Adrenal gland (tissue), 19 donors: ENCODE measurements around the gene ZNF169. TPM values are rescaled to one million over a fixed set of nuclear protein-coding genes. Genes with fewer than 3 reads are reported as not detected.
A peak's percentile ranks its signal among the peaks of the same experiment; 100 is the strongest.

Experiments used
- DNase-seq, 7 donors: peaks; one replicate each; pipeline ENCODE4 v3.0.0-alpha.2; 2019 to 2020
- H3K27ac ChIP-seq, 5 donors: fragments of 200-600 bp; sonication (generic) in 4 of 5; 1 replicate in 3 of 5; 2 replicates in 2 of 5; pipeline versions ENCODE4 v1.5.1 to v1.8.0; 2016 to 2020; ENCODE audit warnings: mild to moderate bottlenecking in 1 of 5
- H3K27me3 ChIP-seq: fragments of 200-600 bp; 2 replicates; pipeline ENCODE4 v1.8.0; 2021
- H3K36me3 ChIP-seq, 2 donors: fragments of 200-600 bp; replicated peaks in 1 of 2; 1 replicate in 1 of 2; 2 replicates in 1 of 2; pipeline versions ENCODE4 v1.5.1 to v1.8.0; 2018 to 2022
- H3K4me1 ChIP-seq, 2 donors: fragments of 200-600 bp; replicated peaks in 1 of 2; 1 replicate in 1 of 2; 2 replicates in 1 of 2; pipeline versions ENCODE4 v1.5.1 to v1.8.0; 2018 to 2021
- H3K4me3 ChIP-seq, 4 donors: fragments of 200-600 bp; sonication (generic) in 3 of 4; one replicate each; pipeline ENCODE4 v1.5.1; 2016 to 2018
- H3K9me3 ChIP-seq, 3 donors: fragments of 200-600 bp; sonication (generic) in 1 of 3; replicated peaks in 1 of 3; 1 replicate in 2 of 3; 2 replicates in 1 of 3; pipeline versions ENCODE4 v1.5.1 to v1.8.0; 2016 to 2021
- CTCF ChIP-seq, 6 experiments: fragments of 450-650 bp in 4 of 6; fragments of 200-600 bp in 2 of 6; sonication (generic) in 1 of 6; IDR thresholded peaks; 1 replicate in 5 of 6; 2 replicates in 1 of 6; pipeline versions ENCODE4 v1.5.1 to v1.8.0; 2016 to 2021; ENCODE audit warnings: antibody characterized with exemption in 6 of 6, mild to moderate bottlenecking in 2 of 6, moderate library complexity in 1 of 6
- POLR2A ChIP-seq, 2 donors: fragments of 450-650 bp; IDR thresholded peaks; one replicate each; pipeline ENCODE4 v1.6.1; 2017; ENCODE audit warnings: antibody characterized with exemption in 2 of 2, mild to moderate bottlenecking in 2 of 2, moderate library complexity in 1 of 2
- WGBS, 4 donors: extraction: QIAGEN DNeasy Blood & Tissue Kit in 2 of 4; methylation state at CpG; one replicate each; pipeline versions ENCODE4 v1.1.5 to v1.1.7; 2013 to 2017; 5-methylcytosine and 5-hydroxymethylcytosine counted together
- intact Hi-C, 2 donors: fragments of 100-400 bp; cut with DNase I; formaldehyde crosslinking; loops; one replicate each; pipeline versions ENCODE4 v1.14.1 to v1.15.0; 2022 to 2023
- long read RNA-seq, 10 donors: library from polyadenylated mRNA in 3 of 10; unstranded in 2 of 10; stranded (forward) in 1 of 10; transcript quantifications; one replicate each; pipeline ENCODE4 v2.0.0 and lab custom pipeline, GENCODE V29; 2021 to 2026
- polyA plus RNA-seq, 3 donors: library from polyadenylated mRNA; stranded (reverse); fragments of 200-250 nt in 2 of 3; fragments of 350-450 nt in 1 of 3; fragmentation: Illumina TruSeq in 1 of 3; extraction: RNeasy Lipid Tissue Mini Kit (QIAGEN cat#74804) in 1 of 3; gene quantifications; one replicate each; pipeline ENCODE4 v1.2.3, GENCODE V29; 2013 to 2014
- total RNA-seq, 9 donors: library from RNA; depleted of rRNA in 4 of 9; stranded (reverse); fragments of >200 nt in 4 of 9; fragments of 120-200 nt in 1 of 9; fragmentation: NEBNext Ultra II Directional in 1 of 9; extraction: Animal tissue kit (Norgen Biotek cat#: 25700) in 1 of 9; gene quantifications; one replicate each; pipeline versions ENCODE4 v1.1.0 to v1.2.4, GENCODE V29; 2013 to 2023
- donor health status: healthy with polysubstance abuse.
- donor health status: Bipolar disorder and iron deficiency.
- donor health status: DM: yes; HTN: yes; CAD: no.
- donor health status: DM: no; HTN: no; CAD: no.
- donor health status: DM: no; HTN: no; CAD: no.
- donor health status: DM: yes; HTN: yes; CAD: no.

Gene ZNF169
- total RNA-seq (10 to 100 TPM in 3 of 9 donors, 1 to 10 TPM in 6; 1.2 to 34.9 (median 5.7) TPM), polyA plus RNA-seq (1 to 10 TPM; 1.2 to 2.6 (median 2.4) TPM)
- long read RNA-seq, donor 1: 0 reads
- long read RNA-seq, donor 2: 0 reads
- long read RNA-seq, donor 3: 0 reads
- long read RNA-seq, donor 4: 0 reads
- long read RNA-seq, donor 5, partial matches to known transcripts: 1 of 2 reads
- long read RNA-seq, donor 5, other reads (novel, unspliced or antisense): 0 of 2 reads
- long read RNA-seq, donor 6, partial matches to known transcripts: 1 of 2 reads
- long read RNA-seq, donor 6, other reads (novel, unspliced or antisense): 1 of 2 reads
- long read RNA-seq, donor 7: 0 reads
- long read RNA-seq, donor 8: 0 reads
- long read RNA-seq, donor 9: 0 reads
- long read RNA-seq, donor 10, partial matches to known transcripts: 0 of 1 reads
- long read RNA-seq, donor 10, other reads (novel, unspliced or antisense): 0 of 1 reads

GRCh38 chr9:94259077-94259862, at the start of gene ZNF169:
TSS of gene ZNF169 (plus strand) at chr9:94259298. CDS start at chr9:94278813, 19,515 bp downstream.
- no peaks in the 10 kb centered on the region for H3K36me3 ChIP-seq
- H3K9me3 ChIP-seq: no peaks in the 10 kb centered on the region
- DNase-seq: peak; percentile 90 to 96 (median 93)
- peaks cover 3 to 6% of the 10 kb centered on the region in 2 donors for H3K4me1 ChIP-seq
- H3K27me3 ChIP-seq: no peaks in the 10 kb centered on the region
- H3K27ac ChIP-seq: peak within 1 kb of the TSS in 3 of 5 donors; percentile 28 to 79 (median 29)
- WGBS, 4 donors: 1 to 6% (median 2%) methylated on average over 24 to 50 of the region's 50 CpGs
- H3K4me3 ChIP-seq: peak within 1 kb of the TSS; percentile 57 to 96 (median 91)
- TF ChIP-seq POLR2A (IDR thresholded peaks at IDR 0.05) (peak in 1 of 2 donors; percentile 59), CTCF (IDR thresholded peaks at IDR 0.05) (no peak)
- intact Hi-C loops: no loop called here

GRCh38 chr9:94210616-94211603, 48.2 kb upstream of the ZNF169 start:
- Histone ChIP-seq H3K36me3 (no peaks in the 10 kb centered on the region), H3K27ac (no peak overlapping the region), H3K9me3 (no peaks in the 10 kb centered on the region), H3K27me3 (no peaks in the 10 kb centered on the region), H3K4me3 (no peak overlapping the region), H3K4me1 (no peaks in the 10 kb centered on the region)
- intact Hi-C loops: loop anchor here (5.0 to 10.0 kb wide), 4 partner anchors 144 to 526 kb away; no protein-coding TSS in a partner anchor
- WGBS, 4 donors: 72 to 81% (median 79%) methylated on average over 5 of the region's 5 CpGs
- TF ChIP-seq CTCF (IDR thresholded peaks at IDR 0.05) (no peak), POLR2A (IDR thresholded peaks at IDR 0.05) (no peak)
- no peak for DNase-seq

GRCh38 chr9:94212091-94212490, 47.0 kb upstream of the ZNF169 start:
- no peak overlapping the region for H3K27ac ChIP-seq
- no peak for DNase-seq
- no peaks in the 10 kb centered on the region for H3K27me3 ChIP-seq
- H3K4me1 ChIP-seq: no peaks in the 10 kb centered on the region
- 86 to 100% (median 92%) methylated on average over 1 of the region's 1 CpG for WGBS, 4 donors
- H3K9me3 ChIP-seq: no peaks in the 10 kb centered on the region
- TF ChIP-seq POLR2A (IDR thresholded peaks at IDR 0.05): no peak
- no peak for TF ChIP-seq CTCF (IDR thresholded peaks at IDR 0.05)
- intact Hi-C loops: loop anchor here (2.0 to 10.0 kb wide), 5 partner anchors 145 to 527 kb away; no protein-coding TSS in a partner anchor
- H3K4me3 ChIP-seq: no peak overlapping the region
- no peaks in the 10 kb centered on the region for H3K36me3 ChIP-seq
